Keratinocyte (primary cell): Measurements from ENCODE around the gene ATAD3A. TPM values are rescaled to one million over a fixed set of nuclear protein-coding genes. Genes with fewer than 3 reads are reported as not detected.

Experiments used
- DNase-seq: peaks from one replicate; pipeline ENCODE4 v3.0.0-alpha.2; 2011; ENCODE audit warnings: low read depth, missing footprints, low spot score
- FAIRE-seq: peaks from 2 replicates; lab custom pipeline; 2011; peaks lifted over from hg19 to GRCh38; lab: Jason Lieb, UNC
- H2AFZ ChIP-seq: 2 replicates; pipeline ENCODE4 v1.6.0; 2012; ENCODE audit warnings: low read length, control low read depth, inconsistent platforms; ENCODE audit not compliant: control insufficient read depth
- H3K27ac ChIP-seq: 2 replicates; pipeline ENCODE4 v1.5.1; 2011; ENCODE audit warnings: low read length; ENCODE audit not compliant: control insufficient read depth, insufficient read depth
- H3K27me3 ChIP-seq: 3 replicates; pipeline ENCODE4 v1.6.0; 2011; ENCODE audit warnings: low read length; ENCODE audit not compliant: control insufficient read depth, insufficient read depth; ENCODE audit errors: extremely low read depth
- H3K36me3 ChIP-seq, 2 experiments: 2 replicates in 1 of 2; 3 replicates in 1 of 2; pipeline ENCODE4 v1.5.1; 2011; ENCODE audit warnings: low read length in 2 of 2, mild to moderate bottlenecking in 1 of 2; ENCODE audit not compliant: control insufficient read depth in 2 of 2, insufficient read depth in 2 of 2; ENCODE audit errors: extremely low read depth in 1 of 2
- H3K4me1 ChIP-seq: 3 replicates; pipeline ENCODE4 v1.5.1; 2011; ENCODE audit warnings: low read length; ENCODE audit not compliant: control insufficient read depth, insufficient read depth; ENCODE audit errors: extremely low read depth
- H3K4me2 ChIP-seq: 3 replicates; pipeline ENCODE4 v1.6.0; 2011; ENCODE audit warnings: low read depth, low read length; ENCODE audit not compliant: control insufficient read depth, insufficient read depth; ENCODE audit errors: extremely low read depth
- H3K4me3 ChIP-seq, 3 experiments: fragments of 200-600 bp in 1 of 3; sonication (generic) in 1 of 3; 2 replicates in 2 of 3; 3 replicates in 1 of 3; pipeline ENCODE4 v1.5.1; 2011 to 2016; ENCODE audit warnings: low read length in 3 of 3, mild to moderate bottlenecking in 3 of 3, control low read depth in 2 of 3, inconsistent platforms in 1 of 3, low read depth in 1 of 3, mixed read lengths in 1 of 3, mixed run types in 1 of 3, moderate library complexity in 1 of 3; ENCODE audit not compliant: control insufficient read depth in 2 of 3, insufficient read depth in 2 of 3; ENCODE audit errors: extremely low read depth in 1 of 3
- H3K79me2 ChIP-seq: 2 replicates; pipeline ENCODE4 v1.6.0; 2012; ENCODE audit warnings: low read length; ENCODE audit not compliant: control insufficient read depth, insufficient read depth
- H3K9ac ChIP-seq: 3 replicates; pipeline ENCODE4 v1.6.0; 2011; ENCODE audit warnings: low read length; ENCODE audit not compliant: control insufficient read depth, insufficient read depth; ENCODE audit errors: extremely low read depth
- H3K9me1 ChIP-seq: 3 replicates; pipeline ENCODE4 v1.6.0; 2011; ENCODE audit warnings: low read length; ENCODE audit not compliant: control insufficient read depth, insufficient read depth; ENCODE audit errors: extremely low read depth
- H3K9me3 ChIP-seq: 2 replicates; pipeline ENCODE4 v1.5.1; 2012; ENCODE audit warnings: low read depth, low read length; ENCODE audit not compliant: control insufficient read depth
- H4K20me1 ChIP-seq: 3 replicates; pipeline ENCODE4 v1.6.0; 2011; ENCODE audit warnings: low read length; ENCODE audit not compliant: control insufficient read depth, insufficient read depth; ENCODE audit errors: extremely low read depth
- CTCF ChIP-seq, 3 experiments: IDR thresholded peaks in 1 of 3; conservative IDR thresholded peaks in 1 of 3; optimal IDR thresholded peaks in 1 of 3; 2 replicates in 2 of 3; 3 replicates in 1 of 3; pipeline versions ENCODE3 to v1.5.1; 2011; ENCODE audit warnings: low read length in 3 of 3, mild to moderate bottlenecking in 3 of 3, moderate library complexity in 2 of 3, control low read depth in 1 of 3, inconsistent platforms in 1 of 3; ENCODE audit not compliant: insufficient read depth in 2 of 3; ENCODE audit errors: extremely low read depth in 1 of 3
- EZH2 ChIP-seq: IDR thresholded peaks from one replicate; pipeline ENCODE4 v1.6.1; 2012; ENCODE audit warnings: inconsistent platforms, mild to moderate bottlenecking, low read length, moderate library complexity
- dilution Hi-C: fragments of 300-500 bp; cut with MboI; formaldehyde crosslinking; loops from one replicate; pipeline ENCODE4 v1.7.0; 2020; ENCODE audit warnings: low sequenced_read_pairs; ENCODE audit not compliant: extremely low pct_ligation_motif_present
- polyA plus RNA-seq, 5 experiments: library from polyadenylated mRNA; depleted of rRNA in 3 of 5; stranded (reverse) in 3 of 5; stranded (forward) in 1 of 5; unstranded in 1 of 5; fragments of >200 nt; gene quantifications; 1 replicate in 1 of 5; 2 replicates in 3 of 5; 3 replicates in 1 of 5; pipeline versions ENCODE4 v1.2.1 to v1.2.3, GENCODE V29; 2011 to 2012; ENCODE audit warnings: missing spikeins in 2 of 5, low read depth in 1 of 5, low replicate concordance in 1 of 5

ATAD3A gene
- polyA plus RNA-seq, 1 donor (not counting 4 experiments of a cell fraction or from before 2014, with no cell fraction given), result 19.9 TPM

DNA sequence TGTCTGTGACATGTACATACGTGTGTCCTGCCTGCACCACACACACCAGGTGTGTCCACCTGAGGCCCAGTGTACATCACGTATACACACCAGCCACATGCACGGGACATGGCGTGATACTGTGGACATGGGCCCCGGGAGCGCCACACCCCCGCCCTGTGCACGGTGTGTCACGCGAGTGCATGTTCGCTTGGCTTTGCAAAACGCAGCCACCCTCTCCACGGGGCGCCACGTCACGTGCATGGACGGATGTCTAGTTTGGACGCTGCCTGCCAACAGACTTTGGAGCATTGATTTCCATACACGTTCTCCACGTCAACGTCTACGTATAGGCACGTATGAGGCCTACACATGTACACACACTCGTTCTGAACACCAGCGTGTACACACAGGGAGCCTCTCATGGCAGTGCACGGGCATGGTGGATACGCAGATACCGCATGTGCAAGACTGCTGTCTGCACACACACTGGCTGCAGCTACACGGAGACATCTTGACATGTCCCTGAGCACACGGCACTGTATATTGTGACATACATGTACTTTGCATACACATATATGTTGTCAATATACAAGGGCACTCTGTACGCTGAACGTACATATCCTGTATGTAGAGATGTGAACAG, 25.8 kb downstream of the ATAD3A start:
- H3K9me1 ChIP-seq, result no peaks in the 10 kb centered on the region
- H4K20me1 ChIP-seq, result no peaks in the 10 kb centered on the region
- dilution Hi-C loops, result no loop called here
- H3K4me1 ChIP-seq, result no peaks in the 10 kb centered on the region
- H3K9ac ChIP-seq, result no peak overlapping the region
- H3K9me3 ChIP-seq, result no peaks in the 10 kb centered on the region
- FAIRE-seq, result no peak
- no peak overlapping the region for H3K4me3 ChIP-seq
- H3K27ac ChIP-seq, result no peak overlapping the region
- no peaks in the 10 kb centered on the region for H3K79me2 ChIP-seq
- no peak overlapping the region for H3K4me2 ChIP-seq
- H3K27me3 ChIP-seq, result no peaks in the 10 kb centered on the region
- H2AFZ ChIP-seq, result no peak overlapping the region
- TF ChIP-seq CTCF (optimal IDR thresholded peaks at IDR 0.05 in 1 of 3, IDR thresholded peaks at IDR 0.05 in 1 of 3, conservative IDR thresholded peaks at IDR 0.05 in 1 of 3; ENCODE audit: extremely low read depth in 1 of 3, insufficient read depth in 2 of 3, low read length in 3 of 3), result no peak
- TF ChIP-seq EZH2, result no peak
- DNase-seq, result no peak
- peaks cover 10 to 11% of the 10 kb centered on the region in 2 experiments for H3K36me3 ChIP-seq

DNA sequence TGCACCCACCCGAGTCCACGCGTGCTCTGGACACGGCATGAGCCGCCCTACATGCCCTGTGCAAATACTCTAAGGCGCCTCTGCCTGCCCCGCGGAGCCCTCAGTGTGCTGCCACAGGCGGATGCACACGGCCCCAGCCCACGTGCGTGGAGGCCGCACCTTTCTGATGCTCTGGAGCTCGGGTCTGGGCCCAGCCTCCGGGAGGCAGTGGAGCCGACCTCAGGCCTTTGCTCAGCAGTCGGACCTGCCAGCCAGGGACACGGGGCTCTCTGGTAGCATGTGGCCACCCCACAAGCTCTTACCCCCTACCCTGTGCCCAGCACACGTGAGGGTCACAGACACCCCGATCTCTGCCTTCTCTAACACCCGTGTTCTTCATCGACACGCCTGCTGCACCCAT, 26.4 kb downstream of the ATAD3A start:
- Histone ChIP-seq H3K79me2 (no peaks in the 10 kb centered on the region), H3K36me3 (peaks cover 11 to 15% of the 10 kb centered on the region in 2 experiments), H3K9ac (no peak overlapping the region), H3K27me3 (no peaks in the 10 kb centered on the region), H3K4me1 (no peaks in the 10 kb centered on the region), H4K20me1 (no peaks in the 10 kb centered on the region), H3K9me1 (no peaks in the 10 kb centered on the region), H3K4me2 (no peak overlapping the region), H3K9me3 (no peaks in the 10 kb centered on the region), H2AFZ (no peak overlapping the region), H3K27ac (no peak overlapping the region), H3K4me3 (no peak overlapping the region)
- no peak for FAIRE-seq
- TF ChIP-seq EZH2 (no peak), CTCF (optimal IDR thresholded peaks at IDR 0.05 in 1 of 3, IDR thresholded peaks at IDR 0.05 in 1 of 3, conservative IDR thresholded peaks at IDR 0.05 in 1 of 3; ENCODE audit: extremely low read depth in 1 of 3, insufficient read depth in 2 of 3, low read length in 3 of 3) (no peak)
- dilution Hi-C loops, result no loop called here
- no peak for DNase-seq
